Gastrocnemius medialis (tissue), 4 donors: ENCODE measurements around the gene CD27.
"Not testable (repeated sequence)": the region's sequence is repeated elsewhere in the genome, so short reads cannot be mapped to it uniquely, and the experiment has no call there.

Experiments used
- POLR2A ChIP-seq, 2 donors: fragments of 450-650 bp; IDR thresholded peaks; one replicate each; pipeline ENCODE4 v1.6.1; 2017; ENCODE audit warnings: antibody characterized with exemption in 2 of 2, mild to moderate bottlenecking in 2 of 2, moderate library complexity in 2 of 2
- TF ChIP-seq, protein P1 (sequence below), 5 experiments: fragments of 450-650 bp in 3 of 5; fragments of 200-600 bp in 2 of 5; sonication (generic) in 2 of 5; IDR thresholded peaks in 4 of 5; conservative IDR thresholded peaks in 1 of 5; 1 replicate in 4 of 5; 2 replicates in 1 of 5; pipeline ENCODE4 v1.5.1; 2016 to 2019; ENCODE audit warnings: antibody characterized with exemption in 5 of 5, mild to moderate bottlenecking in 3 of 5, moderate library complexity in 3 of 5

DNA sequence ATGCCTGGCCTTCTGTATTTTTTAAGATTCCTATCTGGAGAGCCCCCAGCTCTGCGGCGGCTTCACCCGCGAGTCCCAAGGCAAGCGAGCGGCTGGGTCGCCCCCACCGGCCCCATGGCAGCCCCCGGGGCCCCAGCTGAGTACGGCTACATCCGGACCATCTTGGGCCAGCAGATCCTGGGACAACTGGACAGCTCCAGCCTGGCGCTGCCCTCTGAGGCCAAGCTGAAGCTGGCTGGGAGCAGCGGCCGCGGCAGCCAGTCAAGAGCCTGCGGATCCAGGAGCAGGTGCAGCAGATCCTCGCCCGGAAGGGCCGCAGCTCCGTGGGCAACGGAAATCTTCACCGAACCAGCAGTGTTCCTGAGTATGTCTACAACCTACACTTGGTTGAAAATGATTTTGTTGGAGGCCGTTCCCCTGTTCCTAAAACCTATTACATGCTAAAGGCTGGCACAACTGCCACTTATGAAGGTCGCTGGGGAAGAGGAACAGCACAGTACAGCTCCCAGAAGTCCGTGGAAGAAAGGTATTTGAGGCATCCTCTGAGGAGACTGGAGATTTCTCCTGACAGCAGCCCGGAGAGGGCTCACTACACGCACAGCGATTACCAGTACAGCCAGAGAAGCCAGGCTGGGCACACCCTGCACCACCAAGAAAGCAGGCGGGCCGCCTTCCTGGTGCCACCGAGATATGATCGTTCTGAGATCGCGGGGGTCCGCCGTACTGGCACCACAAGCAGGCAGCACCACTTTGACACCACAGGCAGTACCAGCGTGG, 33.0 kb downstream of the CD27 start:
- TF ChIP-seq POLR2A (IDR thresholded peaks at IDR 0.05), result not testable (repeated sequence)
- TF ChIP-seq, protein P1, sequence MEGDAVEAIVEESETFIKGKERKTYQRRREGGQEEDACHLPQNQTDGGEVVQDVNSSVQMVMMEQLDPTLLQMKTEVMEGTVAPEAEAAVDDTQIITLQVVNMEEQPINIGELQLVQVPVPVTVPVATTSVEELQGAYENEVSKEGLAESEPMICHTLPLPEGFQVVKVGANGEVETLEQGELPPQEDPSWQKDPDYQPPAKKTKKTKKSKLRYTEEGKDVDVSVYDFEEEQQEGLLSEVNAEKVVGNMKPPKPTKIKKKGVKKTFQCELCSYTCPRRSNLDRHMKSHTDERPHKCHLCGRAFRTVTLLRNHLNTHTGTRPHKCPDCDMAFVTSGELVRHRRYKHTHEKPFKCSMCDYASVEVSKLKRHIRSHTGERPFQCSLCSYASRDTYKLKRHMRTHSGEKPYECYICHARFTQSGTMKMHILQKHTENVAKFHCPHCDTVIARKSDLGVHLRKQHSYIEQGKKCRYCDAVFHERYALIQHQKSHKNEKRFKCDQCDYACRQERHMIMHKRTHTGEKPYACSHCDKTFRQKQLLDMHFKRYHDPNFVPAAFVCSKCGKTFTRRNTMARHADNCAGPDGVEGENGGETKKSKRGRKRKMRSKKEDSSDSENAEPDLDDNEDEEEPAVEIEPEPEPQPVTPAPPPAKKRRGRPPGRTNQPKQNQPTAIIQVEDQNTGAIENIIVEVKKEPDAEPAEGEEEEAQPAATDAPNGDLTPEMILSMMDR (IDR thresholded peaks at IDR 0.05 in 4 of 5, conservative IDR thresholded peaks at IDR 0.05 in 1 of 5), result not testable (repeated sequence)
